Anterior cingulate cortex (tissue), 58 donors: Measurements from ENCODE around the gene FBXL7.

ENCODE experiments used
- DNase-seq, 58 donors: peaks; one replicate each; lab custom pipeline; 2025; lab: John Stamatoyannopoulos, UW

FBXL7 gene

DNA sequence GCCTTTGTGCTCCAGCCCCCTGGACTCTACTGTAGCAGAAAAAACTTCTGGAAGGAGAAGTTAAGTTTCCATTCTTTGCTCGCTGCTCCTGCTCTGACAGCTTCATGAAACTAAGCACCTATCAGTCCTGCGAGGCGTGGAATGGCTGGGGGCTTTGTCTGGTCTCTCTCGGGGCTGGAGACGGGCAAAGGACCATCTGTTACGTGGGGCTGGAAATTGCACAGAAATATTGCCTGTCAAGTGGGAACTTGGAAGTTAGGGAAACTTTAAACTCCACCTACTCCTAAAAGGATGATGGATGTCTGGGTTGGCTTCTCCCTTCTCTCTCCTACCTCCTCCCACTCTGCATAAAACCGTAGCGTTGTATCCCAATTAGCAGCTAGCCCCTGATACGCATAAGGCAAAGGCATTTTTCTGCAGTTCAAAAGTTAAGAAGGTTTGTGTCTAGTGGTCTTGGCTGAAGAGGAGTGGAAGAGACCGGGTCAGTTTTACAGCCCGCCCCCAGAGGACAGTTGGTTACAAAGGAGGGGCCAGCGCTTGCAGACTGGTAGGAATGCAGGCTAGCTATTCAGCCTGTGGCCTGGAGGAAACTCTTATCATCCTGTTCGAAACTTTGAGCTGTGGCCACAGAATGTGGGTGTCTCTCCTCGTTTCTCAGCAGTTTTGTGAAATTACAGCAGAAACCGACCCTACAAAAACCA lies 1.3 kb downstream of the FBXL7 start:
- DNase-seq, result peak in 36 of 58 donors; percentile 4 to 56 (median 22)

DNA sequence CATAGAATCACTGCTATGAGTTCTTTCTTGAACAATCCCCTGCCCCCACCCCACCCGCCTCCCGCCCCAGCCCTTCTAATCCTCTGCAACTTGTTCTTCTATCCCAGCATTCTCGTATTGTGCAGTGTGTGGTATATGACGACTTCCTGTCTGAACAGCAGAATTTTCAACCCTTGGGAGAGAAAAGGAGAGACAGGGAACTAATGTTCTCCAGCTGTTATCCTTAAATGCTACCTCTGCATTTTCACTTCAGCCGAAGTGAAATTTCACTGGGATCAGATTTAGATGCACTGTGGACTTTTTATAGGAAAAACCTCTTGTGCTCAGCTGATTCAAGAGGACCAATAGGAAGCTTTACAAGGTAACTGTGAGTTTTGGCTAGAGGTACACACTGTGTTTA lies 2.2 kb downstream of the FBXL7 start:
- no peak for DNase-seq

DNA sequence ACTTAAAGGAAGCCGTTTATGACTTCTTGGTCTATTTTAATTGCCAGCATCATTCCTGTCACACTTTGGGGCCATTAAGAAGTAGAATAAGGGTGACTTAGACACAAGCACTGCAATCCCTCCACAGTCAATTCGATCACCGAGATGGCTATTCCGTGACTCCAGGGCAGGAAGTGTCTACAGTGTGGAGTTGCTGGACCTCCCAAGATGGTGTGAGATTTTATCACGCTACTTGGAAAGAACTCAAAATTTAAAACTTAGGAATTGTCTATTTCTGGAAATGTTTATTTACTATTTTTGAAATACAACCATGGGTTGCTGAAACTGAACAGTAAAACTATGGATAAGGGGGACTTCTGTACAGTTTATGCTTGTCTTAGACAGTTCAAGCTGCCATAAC lies 6.2 kb downstream of the FBXL7 start:
- no peak for DNase-seq

DNA sequence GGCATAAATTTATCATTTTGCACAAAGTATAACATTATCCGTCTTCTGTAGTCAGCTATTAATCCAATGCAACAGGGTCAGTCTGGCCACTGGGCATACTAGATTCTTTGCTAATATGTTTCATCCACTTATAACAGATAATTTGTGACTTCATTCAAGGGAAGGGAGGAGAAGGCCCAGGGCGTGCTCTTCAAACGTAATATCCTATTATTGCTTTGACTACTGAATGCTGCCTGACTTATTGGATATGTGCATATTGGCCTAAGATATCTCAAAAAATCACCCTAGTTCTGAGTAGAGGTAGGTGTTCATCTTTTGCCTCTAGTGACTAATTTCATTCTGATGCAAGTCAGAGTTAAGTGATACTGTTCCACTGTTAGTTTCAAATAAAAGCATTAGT lies 6.9 kb downstream of the FBXL7 start:
- DNase-seq, result no peak

DNA sequence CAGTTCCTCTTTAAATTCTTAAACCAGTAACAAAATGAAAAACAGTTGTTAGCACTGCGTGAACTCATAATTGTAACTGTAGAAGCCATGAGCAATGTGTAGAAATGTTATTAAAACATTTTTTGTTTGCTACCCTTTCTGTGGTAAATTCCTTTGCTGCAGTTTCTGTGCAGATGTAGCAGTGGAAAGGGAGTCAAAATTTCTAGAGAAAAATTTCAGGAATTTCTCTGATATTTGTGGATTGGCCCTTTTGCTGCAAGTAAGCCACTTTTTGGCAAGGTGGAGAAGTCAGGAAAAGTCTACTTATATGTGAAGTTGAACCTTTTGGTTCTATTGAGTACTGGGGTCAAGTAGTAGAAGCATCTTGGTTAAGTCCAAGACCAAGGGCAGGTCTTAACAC lies 10.1 kb downstream of the FBXL7 start:
- no peak for DNase-seq

DNA sequence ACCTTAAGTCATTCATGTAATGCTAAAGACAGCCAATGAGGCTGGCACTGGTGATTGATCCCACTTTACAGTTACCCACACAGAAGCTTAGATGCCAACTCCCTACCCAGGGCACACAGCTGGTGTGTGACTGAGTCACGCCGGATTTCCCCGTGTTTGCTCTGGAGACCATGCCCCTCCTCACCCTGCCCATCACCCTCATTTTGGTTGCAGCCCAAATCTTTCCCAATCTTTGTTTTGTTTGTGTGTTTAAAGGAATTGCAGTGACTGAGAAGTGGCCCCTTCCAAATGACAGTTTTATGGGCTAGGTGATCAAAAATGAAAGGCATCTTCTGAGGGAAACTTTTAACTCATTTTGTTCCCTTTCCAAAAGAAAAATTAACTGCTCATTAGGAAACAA lies 10.9 kb downstream of the FBXL7 start:
- DNase-seq, result peak in 3 of 58 donors; percentile 4 to 31 (median 16)

DNA sequence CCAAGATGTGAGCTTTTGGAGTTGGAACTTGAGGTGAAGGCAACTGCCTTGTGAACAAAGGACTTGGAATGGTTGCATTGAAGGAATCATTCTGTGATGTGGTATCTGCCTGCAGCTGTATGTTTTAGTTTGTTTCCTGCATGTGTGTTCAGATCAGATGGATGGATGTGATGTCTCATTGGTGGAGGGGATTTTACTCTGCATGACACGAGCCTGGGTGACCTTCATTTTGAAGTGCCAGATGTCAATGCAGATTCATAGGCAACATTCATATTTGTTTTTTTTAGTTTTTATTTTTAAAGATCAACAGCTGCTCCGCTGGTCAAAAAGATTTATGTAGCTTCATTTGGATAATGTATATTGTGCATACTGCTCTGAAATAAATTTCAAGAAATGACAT lies 13.5 kb downstream of the FBXL7 start:
- DNase-seq, result no peak

DNA sequence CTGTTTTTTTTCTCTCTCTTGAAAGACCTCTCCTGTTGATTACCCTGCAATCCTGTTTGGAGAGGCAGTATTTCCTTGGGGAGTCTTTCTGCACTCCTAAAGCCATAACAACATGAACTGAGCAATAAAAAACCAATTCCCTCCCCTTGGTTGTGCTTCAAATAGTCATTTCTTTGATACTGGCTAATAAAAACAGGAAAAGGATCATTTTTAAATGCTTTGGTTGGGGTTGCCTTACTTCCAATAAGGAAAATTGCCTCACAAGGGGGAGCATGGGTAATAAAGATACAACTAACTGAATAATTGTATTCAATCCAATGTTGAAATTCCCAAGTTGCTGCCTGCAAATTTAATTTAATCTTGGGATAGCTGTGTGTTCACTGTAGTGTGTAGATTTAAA lies 13.9 kb downstream of the FBXL7 start:
- DNase-seq, result no peak

DNA sequence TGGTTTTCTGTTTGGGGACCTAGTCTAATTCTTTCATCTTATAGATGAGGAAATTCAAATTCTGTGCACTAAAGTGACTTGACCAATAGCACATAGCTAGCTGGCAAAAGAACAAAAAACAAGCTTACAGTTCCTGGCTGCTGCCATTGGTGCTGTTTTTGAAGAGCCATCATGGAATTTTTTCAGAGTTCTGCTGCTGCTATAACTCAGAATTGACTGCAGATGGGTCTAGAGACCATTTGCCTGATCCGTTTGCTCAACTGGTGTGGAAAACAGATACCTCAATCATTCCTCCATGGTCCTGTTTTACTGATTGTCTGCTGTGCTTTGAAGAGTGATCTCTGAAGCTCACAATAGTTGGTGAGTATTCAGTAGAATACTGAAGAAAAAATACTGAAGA lies 15.2 kb downstream of the FBXL7 start:
- DNase-seq, result peak in 1 of 58 donors; percentile 15

DNA sequence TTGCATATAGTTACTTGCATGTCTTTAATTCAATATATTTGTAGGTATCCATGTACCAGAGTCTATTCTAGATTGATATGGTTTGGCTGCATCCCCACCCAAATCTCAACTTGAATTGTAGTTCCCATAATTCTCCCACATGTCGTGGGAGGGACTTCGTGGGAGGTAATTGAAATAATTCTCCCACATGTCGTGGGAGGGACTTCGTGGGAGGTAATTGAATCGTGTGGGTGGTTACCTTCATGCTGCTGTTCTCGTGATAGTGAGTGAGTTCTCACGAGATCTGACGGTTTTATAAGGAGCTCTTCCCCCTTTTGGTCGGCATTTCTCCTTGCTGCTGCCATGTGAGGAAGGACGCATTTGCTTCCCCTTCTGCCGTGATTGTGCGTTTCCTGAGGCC lies 16.5 kb downstream of the FBXL7 start:
- DNase-seq, result no peak

DNA sequence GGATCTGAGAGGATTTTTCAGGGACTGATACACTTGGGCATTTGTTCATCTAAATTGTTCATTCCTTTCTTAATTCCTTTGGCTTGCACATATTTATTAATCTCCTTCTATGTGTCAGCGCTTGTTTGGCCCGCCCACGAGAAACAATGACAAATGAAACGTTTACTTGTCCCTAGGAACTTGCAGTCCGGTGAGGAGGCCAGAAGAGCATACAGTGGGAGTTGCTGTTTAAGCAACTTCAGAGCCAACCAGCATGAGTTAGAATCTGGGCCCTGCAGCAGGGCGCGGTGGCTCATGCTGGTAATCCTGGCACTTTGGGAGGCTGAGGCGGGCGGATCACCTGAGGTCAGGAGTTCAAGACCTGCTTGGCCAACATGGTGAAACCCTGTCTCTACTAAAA lies 18.8 kb downstream of the FBXL7 start:
- DNase-seq, result no peak

DNA sequence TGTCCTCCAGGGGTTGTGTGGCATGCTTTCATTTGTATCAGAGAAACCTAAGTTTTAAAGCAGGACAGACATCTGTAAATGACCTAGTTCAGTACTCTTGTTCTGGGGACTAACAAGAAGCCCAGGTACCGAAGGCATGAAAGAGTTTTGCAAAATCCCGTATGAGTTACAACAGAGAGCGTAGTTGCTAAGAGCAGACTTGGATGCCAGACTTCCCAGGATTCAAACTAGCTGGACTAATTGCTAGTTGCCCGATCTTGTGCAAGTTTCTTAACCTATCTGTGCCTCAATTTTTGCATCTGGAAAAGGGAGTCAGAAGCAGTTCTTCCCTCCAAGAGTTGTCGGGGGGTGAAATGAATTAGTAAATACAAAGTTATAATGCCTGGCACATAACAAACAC lies 20.9 kb downstream of the FBXL7 start:
- no peak for DNase-seq

DNA sequence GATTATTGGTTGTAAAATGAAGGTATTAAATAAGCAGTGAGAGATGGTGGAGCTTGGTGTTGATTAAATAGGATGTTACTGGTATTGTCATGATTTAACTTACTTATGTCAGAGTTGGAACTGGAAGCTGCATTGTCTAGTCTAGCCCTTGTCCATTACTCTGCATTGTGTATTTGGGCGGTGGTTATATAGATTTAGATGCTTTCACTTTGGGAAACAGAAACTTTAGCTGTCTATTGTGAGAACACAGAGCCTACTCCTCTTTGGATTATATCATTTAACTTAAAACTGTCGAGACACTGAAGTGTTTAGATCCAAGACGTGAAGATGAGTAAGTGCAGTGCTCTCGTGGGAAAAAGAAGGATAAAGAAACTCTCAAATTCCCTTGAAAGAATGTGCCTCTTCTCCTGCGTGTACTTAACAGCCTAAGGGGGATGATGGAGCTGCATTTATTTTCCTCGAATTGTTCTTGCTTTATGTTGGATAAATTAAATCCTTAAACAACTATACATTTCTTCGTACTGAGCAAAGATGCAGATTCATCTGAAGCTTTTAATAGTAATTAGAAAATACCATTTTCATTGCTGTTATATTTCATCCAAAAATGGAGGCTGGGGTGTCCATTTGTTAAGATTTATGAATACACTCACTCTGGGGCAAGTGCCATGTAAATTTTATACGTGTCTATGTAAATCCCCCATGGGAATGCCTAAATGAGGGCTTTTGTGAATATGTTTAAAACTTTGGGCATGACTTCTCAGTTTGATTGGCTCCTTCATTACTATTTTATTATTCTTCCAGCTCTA lies 21.6 kb downstream of the FBXL7 start:
- DNase-seq, result no peak

DNA sequence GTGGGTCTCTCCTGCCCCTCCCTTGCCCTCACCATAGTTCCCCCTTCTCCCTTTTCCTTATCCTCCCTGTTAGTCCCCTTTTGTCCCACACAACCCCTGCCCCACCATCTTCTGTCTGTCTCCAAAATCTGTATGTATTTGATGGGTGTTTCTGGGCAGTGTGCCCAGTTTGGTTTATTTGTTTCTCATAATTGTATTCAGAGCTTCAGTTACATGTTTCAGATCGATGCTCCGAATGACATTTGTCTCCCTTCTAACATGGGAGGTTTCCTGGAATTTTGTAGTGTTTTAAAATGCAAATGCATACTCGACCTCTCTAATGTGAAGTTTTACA lies 22.2 kb downstream of the FBXL7 start:
- DNase-seq, result no peak

DNA sequence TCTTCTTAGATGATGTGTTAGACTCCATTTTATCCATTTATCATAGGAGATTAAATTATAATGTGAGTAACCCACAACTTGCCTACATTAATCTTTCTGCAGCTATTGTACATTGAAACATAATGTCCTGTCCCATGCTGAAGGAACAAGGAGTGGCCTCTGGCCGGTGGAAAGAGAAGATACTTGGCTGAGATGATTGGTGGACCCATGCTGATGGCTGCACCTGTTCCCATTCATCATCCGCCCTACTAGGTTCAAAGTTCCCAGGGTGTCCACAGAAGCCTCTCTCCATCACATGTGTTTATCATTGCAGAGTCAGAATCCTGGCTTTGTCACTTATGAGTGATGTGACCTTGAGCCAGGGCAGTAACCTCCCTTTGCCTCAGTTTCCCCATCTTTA lies 24.7 kb downstream of the FBXL7 start:
- DNase-seq, result no peak

DNA sequence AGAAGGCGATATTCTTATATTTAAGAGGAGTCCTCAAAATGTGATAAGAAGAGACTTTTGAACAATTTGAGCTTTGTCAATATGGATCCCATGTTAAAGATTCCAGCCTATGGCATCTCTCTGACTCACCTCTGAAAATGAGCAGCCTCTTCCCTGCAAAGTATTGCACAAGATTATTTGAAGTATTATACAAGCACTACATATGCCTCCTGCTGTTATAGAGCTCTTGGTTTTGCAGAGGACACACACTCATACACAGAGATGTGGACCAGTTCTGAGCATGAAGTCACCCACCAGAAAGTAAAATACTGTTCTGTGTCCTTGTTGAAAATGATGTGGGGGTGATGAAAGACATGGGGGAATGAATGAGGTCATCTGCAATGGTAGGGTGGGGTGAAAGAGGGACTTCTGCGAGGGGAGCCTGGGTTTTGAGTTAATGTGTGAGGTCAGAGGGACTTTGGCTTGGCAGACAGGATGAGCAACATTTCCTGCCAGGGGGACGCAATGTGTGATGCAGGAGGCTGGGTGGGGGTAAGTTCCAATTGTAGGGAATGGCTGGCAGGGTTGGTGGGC lies 25.8 kb downstream of the FBXL7 start:
- no peak for DNase-seq

DNA sequence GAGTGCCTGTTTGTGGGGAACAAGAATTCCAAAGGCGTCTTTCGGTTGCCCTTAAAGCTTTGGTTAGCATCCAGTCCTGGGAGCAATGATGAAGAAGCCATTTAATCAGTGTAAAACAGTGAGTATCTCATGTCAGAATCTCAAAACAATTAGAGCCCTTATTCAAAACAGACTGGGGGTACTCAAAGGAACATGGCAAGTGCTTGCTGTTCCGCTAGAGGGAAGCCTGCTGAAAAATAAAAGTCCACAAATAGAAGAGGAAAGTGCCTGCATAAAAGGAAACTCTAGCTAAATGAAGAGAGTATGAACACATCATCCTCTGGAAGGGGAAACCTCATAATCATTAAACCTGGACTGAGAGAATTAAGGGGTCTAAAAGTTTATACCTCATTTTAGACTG lies 26.4 kb downstream of the FBXL7 start:
- DNase-seq, result peak in 4 of 58 donors; percentile 8 to 51 (median 21)

DNA sequence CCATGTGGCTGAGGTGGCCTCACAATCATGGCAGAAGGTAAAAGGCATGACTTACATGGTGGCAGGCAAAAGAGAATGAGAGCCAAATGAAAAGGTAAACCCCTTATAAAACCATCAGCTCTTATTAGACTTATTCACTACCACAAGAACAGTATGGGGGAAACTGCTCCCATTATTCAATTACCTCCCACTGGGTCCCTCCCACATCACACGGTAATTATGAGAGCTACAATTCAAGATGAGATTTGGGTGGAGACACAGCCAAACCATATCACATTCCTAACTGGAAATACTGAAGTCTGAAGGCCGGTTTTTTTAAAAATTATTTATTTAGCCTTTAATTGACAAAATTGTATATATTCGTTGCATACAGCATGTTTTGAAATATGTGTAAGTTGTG lies 28.5 kb downstream of the FBXL7 start:
- no peak for DNase-seq

DNA sequence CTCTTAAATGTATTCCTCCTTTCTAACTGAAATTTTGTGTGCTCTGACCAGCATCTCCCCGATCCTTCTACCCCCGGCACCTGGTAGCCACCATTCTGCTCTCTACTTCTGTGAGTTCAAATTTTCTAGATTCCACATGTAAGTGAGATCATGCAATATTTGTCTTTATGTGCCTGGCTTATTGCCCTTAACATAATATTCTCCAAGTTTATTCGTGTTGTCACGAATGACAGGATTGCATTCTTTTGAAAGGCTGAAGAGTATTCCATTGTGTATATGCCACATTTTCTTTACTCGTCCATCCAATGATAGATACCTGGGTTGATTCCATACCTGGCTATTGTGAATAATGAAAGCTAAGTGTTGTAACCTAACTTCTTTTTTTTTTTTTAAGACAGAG lies 29.0 kb downstream of the FBXL7 start:
- no peak for DNase-seq

DNA sequence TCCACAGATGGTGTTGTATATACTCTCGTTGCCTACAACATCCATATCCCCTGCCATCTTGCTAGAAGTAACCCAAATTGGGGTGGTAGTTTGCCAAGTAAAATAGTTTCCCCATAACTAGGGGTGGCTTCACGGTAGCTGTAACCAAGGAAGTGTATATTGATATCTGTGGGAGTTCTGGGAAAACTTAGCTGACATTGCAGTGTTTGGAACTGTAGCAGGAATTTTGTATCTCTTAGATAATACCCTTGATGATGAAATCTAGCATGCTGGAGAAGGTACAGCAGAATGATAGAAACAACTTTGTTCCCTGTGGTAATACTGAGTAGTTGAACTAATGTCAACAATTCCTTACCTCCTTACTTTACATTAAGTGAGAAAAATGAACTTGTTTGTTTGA lies 29.8 kb downstream of the FBXL7 start:
- no peak for DNase-seq

DNA sequence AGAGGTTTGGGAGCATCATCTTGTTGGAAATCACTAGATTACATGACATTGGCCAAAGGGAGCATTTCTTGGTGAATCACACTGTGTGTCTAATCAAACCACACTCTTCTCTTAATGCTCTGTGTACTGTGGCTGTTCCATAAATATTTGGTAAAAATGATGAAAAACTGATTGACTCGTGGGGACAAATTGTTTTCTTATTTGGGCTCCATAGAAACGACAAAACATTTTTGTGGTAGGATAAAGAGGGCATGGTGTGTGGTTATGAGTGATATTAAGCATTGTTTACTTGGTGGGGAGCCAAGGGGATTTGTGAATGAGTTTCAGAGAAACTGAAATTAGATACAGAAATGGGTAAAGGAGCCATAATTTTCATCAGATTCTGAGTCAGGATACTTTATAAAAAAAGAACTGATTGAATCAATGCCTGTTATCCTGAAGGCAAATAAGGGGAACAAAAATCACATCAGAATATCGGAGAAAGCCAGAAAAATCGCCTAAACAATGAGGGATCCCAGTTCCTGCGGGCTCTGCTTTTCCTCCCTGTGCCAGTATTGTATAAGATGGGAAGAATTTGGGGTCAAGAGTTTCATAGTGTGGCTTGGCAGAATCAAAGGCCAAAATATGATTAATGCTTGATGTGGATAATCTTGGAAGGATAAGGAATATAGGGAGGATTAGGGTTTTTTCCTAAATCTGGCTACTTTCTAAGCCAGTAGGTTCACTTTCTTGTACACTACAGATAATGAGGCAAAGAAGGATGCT lies 33.3 kb downstream of the FBXL7 start:
- DNase-seq, result no peak
